ENCODE measurements around the gene RARRES2. TPM values are rescaled to one million over a fixed set of nuclear protein-coding genes. Genes with fewer than 3 reads are reported as not detected.

The RARRES2 gene
- polyA plus RNA-seq, 1 donor (not counting 4 experiments of a cell fraction or from before 2014, with no cell fraction given), result not detected

GRCh38 chr7:150325110-150325611 is 16.3 kb downstream of the RARRES2 start:
- Histone ChIP-seq H3K79me2 (ENCODE audit: control insufficient read depth, insufficient read depth, low read length) (no peaks in the 10 kb centered on the region), H3K4me2 (ENCODE audit: control insufficient read depth, extremely low read depth, insufficient read depth, low read depth, low read length) (no peak overlapping the region), H3K9me1 (ENCODE audit: control insufficient read depth, extremely low read depth, insufficient read depth, low read length) (no peaks in the 10 kb centered on the region), H2AFZ (ENCODE audit: control insufficient read depth, low read length) (no peak overlapping the region), H3K27me3 (ENCODE audit: control insufficient read depth, extremely low read depth, insufficient read depth, low read length) (no peaks in the 10 kb centered on the region), H3K27ac (ENCODE audit: control insufficient read depth, insufficient read depth, low read length) (no peak overlapping the region), H3K4me3 (ENCODE audit: control insufficient read depth in 2 of 3, extremely low read depth in 1 of 3, insufficient read depth in 2 of 3, low read depth in 1 of 3, low read length in 3 of 3) (no peak overlapping the region), H3K9ac (ENCODE audit: control insufficient read depth, extremely low read depth, insufficient read depth, low read length) (no peak overlapping the region), H3K36me3 (ENCODE audit: control insufficient read depth in 2 of 2, extremely low read depth in 1 of 2, insufficient read depth in 2 of 2, low read length in 2 of 2) (no peaks in the 10 kb centered on the region), H3K9me3 (ENCODE audit: control insufficient read depth, low read depth, low read length) (no peaks in the 10 kb centered on the region), H4K20me1 (ENCODE audit: control insufficient read depth, extremely low read depth, insufficient read depth, low read length) (no peaks in the 10 kb centered on the region), H3K4me1 (ENCODE audit: control insufficient read depth, extremely low read depth, insufficient read depth, low read length) (peaks cover 22% of the 10 kb centered on the region)
- no peak for DNase-seq (ENCODE audit: low read depth, low spot score)
- FAIRE-seq, result no peak
- no peak for TF ChIP-seq CTCF (optimal IDR thresholded peaks at IDR 0.05 in 1 of 3, IDR thresholded peaks at IDR 0.05 in 1 of 3, conservative IDR thresholded peaks at IDR 0.05 in 1 of 3; ENCODE audit: extremely low read depth in 1 of 3, insufficient read depth in 2 of 3, low read length in 3 of 3)
- TF ChIP-seq EZH2 (IDR thresholded peaks at IDR 0.05; ENCODE audit: low read length), result no peak
- dilution Hi-C loops (cut with MboI; ENCODE audit: extremely low pct_ligation_motif_present, low sequenced_read_pairs), result no loop called here

GRCh38 chr7:150324373-150324961 is 17.0 kb downstream of the RARRES2 start:
- FAIRE-seq (no peak), DNase-seq (ENCODE audit: low read depth, low spot score) (no peak)
- TF ChIP-seq EZH2 (IDR thresholded peaks at IDR 0.05; ENCODE audit: low read length) (peak; percentile 11), CTCF (optimal IDR thresholded peaks at IDR 0.05 in 1 of 3, IDR thresholded peaks at IDR 0.05 in 1 of 3, conservative IDR thresholded peaks at IDR 0.05 in 1 of 3; ENCODE audit: extremely low read depth in 1 of 3, insufficient read depth in 2 of 3, low read length in 3 of 3) (no peak)
- Histone ChIP-seq H3K27ac (ENCODE audit: control insufficient read depth, insufficient read depth, low read length) (no peak overlapping the region), H4K20me1 (ENCODE audit: control insufficient read depth, extremely low read depth, insufficient read depth, low read length) (no peaks in the 10 kb centered on the region), H3K4me2 (ENCODE audit: control insufficient read depth, extremely low read depth, insufficient read depth, low read depth, low read length) (peak overlapping the region; percentile 87), H3K9ac (ENCODE audit: control insufficient read depth, extremely low read depth, insufficient read depth, low read length) (no peak overlapping the region), H3K79me2 (ENCODE audit: control insufficient read depth, insufficient read depth, low read length) (no peaks in the 10 kb centered on the region), H3K4me1 (ENCODE audit: control insufficient read depth, extremely low read depth, insufficient read depth, low read length) (peaks cover 22% of the 10 kb centered on the region), H3K4me3 (ENCODE audit: control insufficient read depth in 2 of 3, extremely low read depth in 1 of 3, insufficient read depth in 2 of 3, low read depth in 1 of 3, low read length in 3 of 3) (peak overlapping the region in 1 of 3 experiments; percentile 74), H3K27me3 (ENCODE audit: control insufficient read depth, extremely low read depth, insufficient read depth, low read length) (no peaks in the 10 kb centered on the region), H2AFZ (ENCODE audit: control insufficient read depth, low read length) (peak overlapping the region; percentile 95), H3K9me1 (ENCODE audit: control insufficient read depth, extremely low read depth, insufficient read depth, low read length) (no peaks in the 10 kb centered on the region), H3K9me3 (ENCODE audit: control insufficient read depth, low read depth, low read length) (no peaks in the 10 kb centered on the region), H3K36me3 (ENCODE audit: control insufficient read depth in 2 of 2, extremely low read depth in 1 of 2, insufficient read depth in 2 of 2, low read length in 2 of 2) (no peaks in the 10 kb centered on the region)
- dilution Hi-C loops (cut with MboI; ENCODE audit: extremely low pct_ligation_motif_present, low sequenced_read_pairs), result no loop called here
